Measurements from ENCODE around the gene ADAMTS17.

DNA sequence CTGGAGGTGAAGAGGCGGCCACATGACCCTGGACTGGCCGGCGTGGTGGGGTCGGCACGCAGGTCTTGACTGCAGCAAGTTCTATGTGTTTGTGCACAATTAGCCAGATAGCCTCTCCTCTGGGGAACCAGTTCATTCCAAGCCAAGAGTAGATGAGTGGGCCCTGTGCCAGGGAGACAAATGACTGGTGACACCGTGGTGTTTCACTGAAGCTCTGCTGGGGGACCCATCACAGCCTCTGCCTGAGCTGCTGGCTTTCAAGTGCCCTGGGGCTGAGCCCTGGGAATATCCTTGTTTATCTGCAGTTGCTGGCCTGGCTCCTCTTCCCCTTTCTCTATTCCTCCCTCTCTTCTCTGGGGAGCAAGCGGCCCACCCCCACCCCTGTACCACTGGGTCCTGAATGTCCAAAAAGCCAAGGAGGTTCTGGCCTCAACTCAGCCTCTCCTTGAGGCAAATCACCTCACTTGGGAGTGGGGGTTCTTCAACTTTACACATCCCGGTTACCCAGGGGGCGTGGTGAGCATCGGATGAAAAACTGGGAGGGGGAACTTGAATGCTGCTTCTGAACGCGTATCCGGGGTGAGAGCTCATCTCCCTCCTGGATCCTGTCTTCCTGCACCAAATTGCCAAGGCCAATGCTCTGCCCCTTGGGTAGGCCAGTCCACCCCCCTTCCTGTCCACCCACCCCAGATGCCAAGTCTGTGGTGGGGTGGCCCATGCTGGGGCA is 408.9 kb downstream of the ADAMTS17 start:
- TF ChIP-seq, protein P1, sequence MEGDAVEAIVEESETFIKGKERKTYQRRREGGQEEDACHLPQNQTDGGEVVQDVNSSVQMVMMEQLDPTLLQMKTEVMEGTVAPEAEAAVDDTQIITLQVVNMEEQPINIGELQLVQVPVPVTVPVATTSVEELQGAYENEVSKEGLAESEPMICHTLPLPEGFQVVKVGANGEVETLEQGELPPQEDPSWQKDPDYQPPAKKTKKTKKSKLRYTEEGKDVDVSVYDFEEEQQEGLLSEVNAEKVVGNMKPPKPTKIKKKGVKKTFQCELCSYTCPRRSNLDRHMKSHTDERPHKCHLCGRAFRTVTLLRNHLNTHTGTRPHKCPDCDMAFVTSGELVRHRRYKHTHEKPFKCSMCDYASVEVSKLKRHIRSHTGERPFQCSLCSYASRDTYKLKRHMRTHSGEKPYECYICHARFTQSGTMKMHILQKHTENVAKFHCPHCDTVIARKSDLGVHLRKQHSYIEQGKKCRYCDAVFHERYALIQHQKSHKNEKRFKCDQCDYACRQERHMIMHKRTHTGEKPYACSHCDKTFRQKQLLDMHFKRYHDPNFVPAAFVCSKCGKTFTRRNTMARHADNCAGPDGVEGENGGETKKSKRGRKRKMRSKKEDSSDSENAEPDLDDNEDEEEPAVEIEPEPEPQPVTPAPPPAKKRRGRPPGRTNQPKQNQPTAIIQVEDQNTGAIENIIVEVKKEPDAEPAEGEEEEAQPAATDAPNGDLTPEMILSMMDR (conservative IDR thresholded peaks at IDR 0.05; ENCODE audit: low read depth, low read length) = no peak
- no peak for TF ChIP-seq EZH2 (IDR thresholded peaks at IDR 0.05; ENCODE audit: borderline replicate concordance, low read depth, low read length, poor library complexity, severe bottlenecking)
